Spinal cord (tissue), 10 donors: Measurements from ENCODE around the gene ACSM2A. TPM values are rescaled to one million over a fixed set of nuclear protein-coding genes. Genes with fewer than 3 reads are reported as not detected.
"Not testable (repeated sequence)": the region's sequence is repeated elsewhere in the genome, so short reads cannot be mapped to it uniquely, and the experiment has no call there.

Source experiments
- DNase-seq, 6 donors: peaks; one replicate each; pipeline versions ENCODE4 v3.0.0 to v3.0.0-alpha.2; 2013 to 2015; ENCODE audit warnings: low spot score in 6 of 6, low read depth in 4 of 6
- H3K27ac ChIP-seq: one replicate; pipeline ENCODE4 v1.5.1; 2013; ENCODE audit warnings: low read depth, low read length, control low read depth
- H3K27me3 ChIP-seq: one replicate; pipeline ENCODE4 v1.6.1; 2013; ENCODE audit warnings: low read length; ENCODE audit not compliant: control insufficient read depth, insufficient read depth
- H3K36me3 ChIP-seq: one replicate; pipeline ENCODE4 v1.6.1; 2013; ENCODE audit warnings: low read length; ENCODE audit not compliant: control insufficient read depth, insufficient read depth
- H3K4me1 ChIP-seq: one replicate; pipeline ENCODE4 v1.6.1; 2013; ENCODE audit warnings: low read length; ENCODE audit not compliant: control insufficient read depth, insufficient read depth
- H3K4me3 ChIP-seq: one replicate; pipeline ENCODE4 v1.5.1; 2013; ENCODE audit warnings: low read depth, low read length, control low read depth
- H3K9me3 ChIP-seq: one replicate; pipeline ENCODE4 v1.6.1; 2013; ENCODE audit warnings: low read length; ENCODE audit not compliant: control insufficient read depth, insufficient read depth
- WGBS: methylation state at CpG from one replicate; pipeline ENCODE4 v1.1.5; 2013; ENCODE audit warnings: missing lambda C conversion rate; ENCODE audit not compliant: insufficient coverage; 5-methylcytosine and 5-hydroxymethylcytosine counted together
- polyA plus RNA-seq, 2 donors: library from polyadenylated mRNA; unstranded; fragments of 120-200 nt; gene quantifications; one replicate each; pipeline ENCODE4 v1.2.1, GENCODE V29; 2013; ENCODE audit not compliant: insufficient read length in 2 of 2
- total RNA-seq, 2 donors: library from RNA; depleted of rRNA in 1 of 2; stranded (reverse); fragments of 120-200 nt in 1 of 2; fragments of >200 nt in 1 of 2; gene quantifications; one replicate each; pipeline versions ENCODE4 v1.2.3 to v1.2.4, GENCODE V29; 2013 to 2014
- donor health status: healthy.

ACSM2A gene
- total and polyA plus RNA-seq, 4 donors = 0.11 to 0.71 (median 0.56) TPM; not detected in 1

DNA sequence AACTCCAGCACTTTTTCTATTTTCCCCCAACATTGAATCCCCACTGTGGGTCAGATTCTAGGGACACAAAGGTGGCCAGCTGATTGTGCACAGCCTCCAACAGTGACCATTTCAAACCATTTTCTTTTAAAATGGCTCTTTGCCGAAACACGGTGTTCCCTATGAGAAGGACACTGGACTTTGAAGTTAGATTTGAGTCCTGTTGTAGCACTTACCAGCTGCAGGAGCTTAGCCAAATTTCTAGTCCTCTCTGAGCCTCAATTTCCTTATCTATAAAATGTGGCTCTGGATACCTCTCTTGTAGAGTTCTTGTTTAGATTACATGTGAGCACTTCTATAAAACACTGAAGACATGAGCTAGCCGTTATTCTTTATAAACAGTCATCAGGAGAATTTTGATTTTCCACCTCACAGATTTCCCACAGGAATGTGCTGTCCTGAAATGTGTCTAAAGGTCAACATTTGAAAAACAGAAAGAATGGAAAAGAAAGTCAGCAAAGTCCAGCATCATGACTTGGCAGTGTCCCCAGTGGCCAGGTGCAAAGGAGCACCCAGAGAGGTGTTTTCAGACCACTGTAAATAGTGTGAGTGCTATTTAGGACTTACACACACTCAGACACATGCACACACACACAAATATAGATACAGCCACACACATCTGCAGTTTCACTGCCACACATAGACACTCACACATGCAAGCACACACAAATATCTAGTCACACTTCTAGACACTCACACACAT is 4.5 kb upstream of the ACSM2A start:
- H3K9me3 ChIP-seq, H3K4me1 ChIP-seq, DNase-seq, H3K4me3 ChIP-seq, H3K27ac ChIP-seq, H3K36me3 ChIP-seq, H3K27me3 ChIP-seq: not testable (repeated sequence)
- WGBS = no CpG with 5 or more reads among the region's 3 CpGs

DNA sequence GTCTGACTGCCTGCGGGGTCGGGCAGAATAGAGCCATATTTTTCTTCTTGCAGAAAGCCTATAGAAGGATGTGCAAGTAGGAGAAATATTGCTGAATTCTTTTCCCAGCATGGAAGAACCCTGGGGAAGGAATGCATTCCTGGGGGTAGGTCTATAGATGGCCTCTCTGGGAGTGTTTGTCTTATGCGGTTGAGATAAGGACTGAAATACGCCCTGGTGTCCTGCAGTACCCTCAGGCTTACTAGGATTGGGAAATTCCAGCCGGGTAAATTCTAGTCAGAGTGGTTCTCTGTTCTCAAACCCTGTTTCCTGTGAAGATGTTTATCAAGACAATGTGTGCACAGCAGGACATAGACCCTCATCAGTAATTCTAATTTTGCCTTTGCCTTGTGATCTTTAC is 2.3 kb downstream of the ACSM2A start:
- not testable (repeated sequence) for H3K27ac ChIP-seq, H3K4me3 ChIP-seq, DNase-seq, H3K36me3 ChIP-seq, H3K27me3 ChIP-seq, H3K4me1 ChIP-seq, H3K9me3 ChIP-seq
- no CpG with 5 or more reads among the region's 5 CpGs for WGBS

DNA sequence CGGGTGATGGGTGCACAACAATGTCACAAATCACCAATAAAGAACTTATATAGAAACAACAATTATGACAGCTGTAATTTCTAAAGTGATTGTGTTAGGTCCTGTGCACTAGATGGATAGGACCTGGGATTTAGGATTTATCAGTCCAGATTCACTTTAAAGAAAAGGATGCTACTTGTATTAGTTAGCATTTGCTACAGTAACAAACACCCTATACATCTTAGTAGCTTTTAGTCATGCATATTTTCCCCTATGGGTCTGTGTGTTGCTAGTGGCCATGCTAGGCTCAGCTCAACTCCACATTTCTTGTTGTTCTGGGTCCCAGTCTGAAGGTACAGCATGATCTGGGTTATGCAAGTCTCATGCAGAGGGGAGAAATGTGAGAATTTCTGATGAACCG is 7.9 kb downstream of the ACSM2A start:
- H3K27me3 ChIP-seq, H3K27ac ChIP-seq, H3K36me3 ChIP-seq, DNase-seq, H3K9me3 ChIP-seq, H3K4me1 ChIP-seq, H3K4me3 ChIP-seq: not testable (repeated sequence)
- no CpG with 5 or more reads among the region's 2 CpGs for WGBS

DNA sequence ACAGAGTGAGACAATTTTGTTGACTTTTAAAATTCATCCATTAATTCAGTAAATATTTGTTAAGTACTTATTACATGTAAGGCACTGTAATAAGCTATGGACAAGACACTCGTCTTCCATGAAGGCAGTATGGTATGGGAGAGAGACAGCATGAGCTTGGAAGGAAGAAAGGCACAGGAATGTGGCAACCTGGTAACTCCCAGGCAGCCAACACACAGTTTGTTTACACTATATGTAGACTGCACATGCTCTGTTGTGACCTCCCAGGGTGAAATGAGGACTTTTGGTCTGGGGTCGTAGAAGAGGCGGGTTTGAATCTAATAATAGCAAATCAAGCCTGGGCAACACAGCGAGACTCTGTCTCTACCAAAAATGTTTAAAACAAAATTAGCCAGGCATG is 9.0 kb downstream of the ACSM2A start:
- DNase-seq, H3K9me3 ChIP-seq, H3K36me3 ChIP-seq, H3K4me1 ChIP-seq, H3K27me3 ChIP-seq, H3K27ac ChIP-seq, H3K4me3 ChIP-seq: not testable (repeated sequence)
- no CpG with 5 or more reads among the region's 4 CpGs for WGBS

DNA sequence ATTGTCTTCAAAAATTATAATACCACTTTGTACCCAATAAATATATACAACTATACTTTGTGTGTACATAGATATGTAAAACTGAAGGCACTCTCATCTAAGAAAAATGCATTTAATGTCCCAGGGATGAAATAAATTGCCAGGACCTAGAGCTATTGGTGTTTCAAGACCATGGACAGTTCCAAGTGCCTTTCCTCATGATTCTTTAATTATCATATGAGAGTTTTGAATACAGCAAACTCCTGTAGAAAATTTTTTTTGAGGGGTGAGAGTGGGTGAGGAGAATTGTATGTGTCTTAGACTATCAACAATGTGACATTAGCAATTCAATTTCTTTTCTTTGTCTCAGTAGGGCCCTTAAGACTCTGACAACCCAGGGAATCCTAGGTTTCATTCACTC is 17.6 kb downstream of the ACSM2A start:
- not testable (repeated sequence) for H3K27ac ChIP-seq, H3K4me3 ChIP-seq, DNase-seq, H3K4me1 ChIP-seq, H3K27me3 ChIP-seq, H3K36me3 ChIP-seq, H3K9me3 ChIP-seq

DNA sequence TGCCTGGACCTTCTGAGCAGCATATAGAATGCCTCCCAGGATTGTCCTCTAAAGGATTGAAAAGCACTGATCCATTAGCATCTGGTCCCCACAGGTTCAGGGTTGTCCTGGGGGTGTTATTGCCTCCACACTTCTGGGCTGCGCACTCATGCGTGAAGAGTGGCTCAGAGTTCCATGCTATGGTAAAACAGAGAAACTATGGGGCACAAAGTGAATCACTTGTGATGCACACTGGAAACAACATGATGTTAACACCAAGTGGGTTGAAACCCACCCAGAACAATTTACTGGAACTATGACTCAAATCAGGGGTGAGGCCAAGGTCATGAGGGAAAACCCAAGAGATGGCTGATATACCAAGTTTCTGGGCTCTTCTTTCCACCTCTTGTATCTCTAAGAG is 18.6 kb downstream of the ACSM2A start:
- H3K36me3 ChIP-seq, H3K27ac ChIP-seq, H3K27me3 ChIP-seq, DNase-seq, H3K4me1 ChIP-seq, H3K4me3 ChIP-seq, H3K9me3 ChIP-seq: not testable (repeated sequence)
- WGBS = no CpG with 5 or more reads among the region's 2 CpGs

DNA sequence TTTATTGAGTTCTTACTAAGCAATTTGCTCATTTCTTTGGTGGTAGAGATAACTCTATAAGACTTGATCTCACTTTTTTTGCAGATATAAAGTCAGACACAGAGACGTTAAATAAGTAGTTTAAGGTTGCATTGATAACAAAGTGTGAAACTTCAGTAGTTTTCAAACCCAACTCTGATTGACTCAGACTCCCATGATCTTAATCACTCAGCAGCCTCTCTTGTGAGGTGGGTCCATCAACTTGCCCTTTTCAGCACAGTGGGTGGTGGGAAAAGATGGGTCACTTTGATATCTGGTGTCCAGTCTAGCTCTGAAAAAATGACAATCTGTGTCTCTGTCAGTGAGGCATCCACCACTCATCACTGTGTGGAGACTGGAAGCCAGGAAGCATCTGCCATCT is 19.4 kb downstream of the ACSM2A start:
- H3K9me3 ChIP-seq, H3K4me3 ChIP-seq, H3K27ac ChIP-seq, H3K27me3 ChIP-seq, H3K36me3 ChIP-seq, DNase-seq, H3K4me1 ChIP-seq: not testable (repeated sequence)
- WGBS = 100% methylated on average over 1 of the region's 1 CpG

DNA sequence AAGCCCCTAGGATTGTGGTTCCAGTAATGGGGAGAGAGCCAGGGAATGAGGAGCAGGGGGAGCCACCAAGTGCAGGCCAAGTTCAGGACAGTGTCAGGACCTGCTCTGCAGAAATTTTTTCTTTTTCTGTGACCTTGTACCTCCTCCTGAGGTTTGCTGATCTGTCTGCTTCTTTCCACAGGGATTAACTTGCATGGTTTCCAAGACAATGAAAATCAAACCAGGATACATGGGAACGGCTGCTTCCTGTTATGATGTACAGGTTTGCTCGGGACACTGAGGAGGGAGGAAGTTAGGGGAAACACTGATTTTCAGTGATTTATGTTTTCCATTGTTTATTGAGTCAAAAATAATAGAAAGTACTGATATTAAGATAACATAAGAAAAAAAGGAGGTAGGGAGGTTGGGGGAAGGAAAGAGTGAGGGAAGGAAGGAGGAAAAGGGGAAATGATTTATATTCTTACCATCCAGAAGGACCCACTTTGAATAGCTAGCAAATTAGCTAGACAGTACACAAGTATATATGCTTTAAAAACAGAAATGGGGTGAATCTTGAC is 25.9 kb downstream of the ACSM2A start:
- H3K4me1 ChIP-seq, H3K36me3 ChIP-seq, DNase-seq, H3K4me3 ChIP-seq, H3K27ac ChIP-seq, H3K27me3 ChIP-seq, H3K9me3 ChIP-seq: not testable (repeated sequence)
- no CpG with 5 or more reads among the region's 2 CpGs for WGBS

DNA sequence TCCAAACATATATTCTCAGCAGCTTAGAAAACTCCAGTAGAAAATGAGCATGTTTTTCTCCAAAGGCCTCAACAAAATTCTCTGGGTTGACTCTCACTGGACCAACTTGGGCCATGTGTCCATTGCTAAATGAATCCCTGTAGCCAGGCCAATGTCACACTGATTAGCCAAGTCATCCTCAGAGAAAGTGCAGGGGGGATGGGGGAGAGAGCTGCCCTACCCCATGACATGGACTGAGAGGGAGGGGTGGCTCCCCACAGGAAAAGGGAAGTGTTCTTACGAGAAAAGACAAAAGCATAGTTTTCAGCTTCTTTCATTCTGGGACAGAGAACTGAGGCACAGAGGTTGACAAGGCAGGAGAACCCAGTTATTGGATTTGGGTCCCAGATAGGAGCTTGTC is 32.7 kb downstream of the ACSM2A start:
- WGBS = no CpG with 5 or more reads among the region's 1 CpG
- H3K4me1 ChIP-seq, H3K36me3 ChIP-seq, H3K4me3 ChIP-seq, H3K27ac ChIP-seq, DNase-seq, H3K27me3 ChIP-seq, H3K9me3 ChIP-seq: not testable (repeated sequence)

DNA sequence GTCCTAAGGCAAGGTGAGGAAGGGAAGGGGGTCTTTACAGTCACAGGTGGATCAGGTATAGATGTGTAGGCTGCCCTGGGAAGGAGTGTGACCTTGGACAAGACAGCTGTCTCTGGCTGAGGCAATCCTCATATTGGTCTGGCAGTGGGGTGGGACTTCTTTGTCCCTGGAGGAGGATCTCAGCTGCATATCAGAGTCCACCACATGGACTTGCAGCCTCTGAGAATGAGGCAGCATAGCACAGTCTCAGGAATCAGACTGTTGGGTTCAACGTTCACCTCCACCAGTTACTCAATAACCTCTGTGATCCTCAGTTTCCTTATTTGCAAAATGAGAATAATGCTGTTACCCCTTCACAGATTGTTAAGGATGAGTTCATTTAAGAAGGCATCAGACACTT is 33.4 kb downstream of the ACSM2A start:
- Histone ChIP-seq H3K4me1 (no peaks in the 10 kb centered on the region), H3K36me3 (no peaks in the 10 kb centered on the region), H3K4me3 (no peak overlapping the region), H3K9me3 (no peaks in the 10 kb centered on the region), H3K27me3 (no peaks in the 10 kb centered on the region), H3K27ac (no peak overlapping the region)
- no peak for DNase-seq
- no CpG with 5 or more reads among the region's 1 CpG for WGBS
